Neural progenitor cell (in vitro differentiated cells): ENCODE results near the gene IRF8. TPM values are rescaled to one million over a fixed set of nuclear protein-coding genes. Genes with fewer than 3 reads are reported as not detected.
A peak's percentile ranks its signal among the peaks of the same experiment; 100 is the strongest.
"Not testable (repeated sequence)": the region's sequence is repeated elsewhere in the genome, so short reads cannot be mapped to it uniquely, and the experiment has no call there.

Experiments
- DNase-seq: peaks from one replicate; pipeline ENCODE4 v3.0.0-alpha.2; 2016; ENCODE audit warnings: low spot score
- H2AFZ ChIP-seq: fragments of 200-600 bp; sonication (generic); replicated peaks from 2 replicates; pipeline ENCODE4 v1.6.1; 2016; ENCODE audit warnings: antibody characterized with exemption
- H3F3A ChIP-seq: fragments of 200-600 bp; sonication (generic); 2 replicates; pipeline ENCODE4 v1.6.1; 2016; ENCODE audit warnings: antibody characterized with exemption, low read depth
- H3K27ac ChIP-seq: fragments of 200-600 bp; sonication (generic); 2 replicates; pipeline ENCODE4 v1.5.1; 2016; ENCODE audit warnings: mild to moderate bottlenecking
- H3K27me3 ChIP-seq: fragments of 200-600 bp; sonication (generic); 2 replicates; pipeline ENCODE4 v1.6.1; 2016; ENCODE audit warnings: mild to moderate bottlenecking, moderate library complexity
- H3K36me3 ChIP-seq: fragments of 200-600 bp; sonication (generic); 2 replicates; pipeline ENCODE4 v1.5.1; 2016
- H3K4me1 ChIP-seq: fragments of 200-600 bp; sonication (generic); 2 replicates; pipeline ENCODE4 v1.6.1; 2016; ENCODE audit warnings: mixed run types
- H3K4me2 ChIP-seq: fragments of 200-600 bp; sonication (generic); 2 replicates; pipeline ENCODE4 v1.6.1; 2016
- H3K4me3 ChIP-seq: fragments of 200-600 bp; sonication (generic); 2 replicates; pipeline ENCODE4 v1.5.1; 2016
- H3K79me2 ChIP-seq: fragments of 200-600 bp; sonication (generic); 2 replicates; pipeline ENCODE4 v1.6.1; 2016; ENCODE audit warnings: low read depth
- H3K9ac ChIP-seq: fragments of 200-600 bp; sonication (generic); 2 replicates; pipeline ENCODE4 v1.6.1; 2016
- H3K9me3 ChIP-seq: fragments of 200-600 bp; sonication (generic); 2 replicates; pipeline ENCODE4 v1.5.1; 2016; ENCODE audit warnings: low read depth
- H4K20me1 ChIP-seq: fragments of 200-600 bp; sonication (generic); 2 replicates; pipeline ENCODE4 v1.6.1; 2016; ENCODE audit warnings: low read depth
- H3K27ac Mint-ChIP-seq: 3 replicates; pipeline ENCODE4 v1.8.0; 2021; ENCODE audit warnings: mixed read lengths
- H3K27me3 Mint-ChIP-seq: 2 replicates; pipeline ENCODE4 v1.8.0; 2022; ENCODE audit warnings: low read depth, mild to moderate bottlenecking, inconsistent platforms, moderate library complexity, mixed read lengths; ENCODE audit not compliant: insufficient read depth
- H3K36me3 Mint-ChIP-seq: 3 replicates; pipeline ENCODE4 v1.8.0; 2021; ENCODE audit warnings: mixed read lengths
- H3K4me1 Mint-ChIP-seq: 3 replicates; pipeline ENCODE4 v1.8.0; 2021; ENCODE audit warnings: mixed read lengths
- H3K4me3 Mint-ChIP-seq: 3 replicates; pipeline ENCODE4 v1.8.0; 2021; ENCODE audit warnings: mild to moderate bottlenecking, moderate library complexity, mixed read lengths
- H3K9me3 Mint-ChIP-seq: 3 replicates; pipeline ENCODE4 v1.8.0; 2020; ENCODE audit warnings: mixed read lengths
- EZH2 ChIP-seq: fragments of 200-600 bp; sonication (generic); IDR thresholded peaks from 2 replicates; pipeline ENCODE4 v1.6.1; 2017; ENCODE audit warnings: antibody characterized with exemption, mild to moderate bottlenecking, moderate library complexity
- EZH2phosphoT487 ChIP-seq: fragments of 200-600 bp; sonication (generic); IDR thresholded peaks from 2 replicates; pipeline ENCODE4 v1.6.1; 2017; ENCODE audit warnings: antibody characterized with exemption
- total RNA-seq: library from RNA; depleted of rRNA; stranded (reverse); fragments of >200 nt; gene quantifications from 2 replicates; pipeline ENCODE4 v1.2.3, GENCODE V29; 2015; ENCODE audit warnings: low replicate concordance
- TF ChIP-seq, protein P1 (sequence below): fragments of 200-600 bp; sonication (generic); IDR thresholded peaks from 2 replicates; pipeline ENCODE4 v1.5.1; 2017; ENCODE audit warnings: antibody characterized with exemption, mild to moderate bottlenecking

IRF8 gene
- total RNA-seq, 1 donor from 2014 or later: 1.2 TPM

DNA sequence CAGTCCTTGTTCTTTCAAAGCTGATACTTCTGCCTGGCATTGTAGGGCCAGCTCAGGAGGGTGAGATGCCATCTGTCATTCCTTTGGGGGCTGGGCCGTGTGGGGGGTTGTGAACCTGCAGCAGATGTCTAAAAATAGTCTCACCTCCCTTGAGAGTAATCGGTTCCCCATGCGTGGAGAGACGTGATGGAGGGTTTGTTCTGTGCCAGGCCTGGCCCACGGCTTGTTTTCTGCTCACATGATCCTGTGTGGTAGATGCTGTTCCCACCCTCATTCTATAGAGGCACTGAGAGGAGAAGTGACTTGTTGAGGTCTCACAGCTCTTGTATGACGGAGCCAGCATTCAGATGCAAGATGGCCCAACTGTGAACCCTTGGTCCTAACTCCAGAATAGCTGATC lies 4.6 kb downstream of the IRF8 start:
- no peaks in the 10 kb centered on the region for H4K20me1 ChIP-seq
- H2AFZ ChIP-seq: no peak overlapping the region
- peaks cover 17% of the 10 kb centered on the region for H3K4me1 Mint-ChIP-seq
- no peak overlapping the region for H3K4me3 ChIP-seq
- peaks cover 28% of the 10 kb centered on the region for H3K9me3 Mint-ChIP-seq
- H3K27me3 Mint-ChIP-seq: peaks cover 57% of the 10 kb centered on the region
- DNase-seq: no peak
- no peak overlapping the region for H3K4me2 ChIP-seq
- H3K36me3 ChIP-seq: no peaks in the 10 kb centered on the region
- H3K4me3 Mint-ChIP-seq: no peak overlapping the region
- no peak overlapping the region for H3K27ac ChIP-seq
- H3K27ac Mint-ChIP-seq: no peak overlapping the region
- peaks cover 13% of the 10 kb centered on the region for H3F3A ChIP-seq
- H3K79me2 ChIP-seq: no peaks in the 10 kb centered on the region
- H3K27me3 ChIP-seq: peaks cover 47% of the 10 kb centered on the region
- peaks cover 15% of the 10 kb centered on the region for H3K4me1 ChIP-seq
- no peaks in the 10 kb centered on the region for H3K36me3 Mint-ChIP-seq
- H3K9me3 ChIP-seq: no peaks in the 10 kb centered on the region
- H3K9ac ChIP-seq: no peak overlapping the region
- TF ChIP-seq EZH2: no peak
- TF ChIP-seq, protein P1, sequence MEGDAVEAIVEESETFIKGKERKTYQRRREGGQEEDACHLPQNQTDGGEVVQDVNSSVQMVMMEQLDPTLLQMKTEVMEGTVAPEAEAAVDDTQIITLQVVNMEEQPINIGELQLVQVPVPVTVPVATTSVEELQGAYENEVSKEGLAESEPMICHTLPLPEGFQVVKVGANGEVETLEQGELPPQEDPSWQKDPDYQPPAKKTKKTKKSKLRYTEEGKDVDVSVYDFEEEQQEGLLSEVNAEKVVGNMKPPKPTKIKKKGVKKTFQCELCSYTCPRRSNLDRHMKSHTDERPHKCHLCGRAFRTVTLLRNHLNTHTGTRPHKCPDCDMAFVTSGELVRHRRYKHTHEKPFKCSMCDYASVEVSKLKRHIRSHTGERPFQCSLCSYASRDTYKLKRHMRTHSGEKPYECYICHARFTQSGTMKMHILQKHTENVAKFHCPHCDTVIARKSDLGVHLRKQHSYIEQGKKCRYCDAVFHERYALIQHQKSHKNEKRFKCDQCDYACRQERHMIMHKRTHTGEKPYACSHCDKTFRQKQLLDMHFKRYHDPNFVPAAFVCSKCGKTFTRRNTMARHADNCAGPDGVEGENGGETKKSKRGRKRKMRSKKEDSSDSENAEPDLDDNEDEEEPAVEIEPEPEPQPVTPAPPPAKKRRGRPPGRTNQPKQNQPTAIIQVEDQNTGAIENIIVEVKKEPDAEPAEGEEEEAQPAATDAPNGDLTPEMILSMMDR: no peak
- no peak for TF ChIP-seq EZH2phosphoT487

DNA sequence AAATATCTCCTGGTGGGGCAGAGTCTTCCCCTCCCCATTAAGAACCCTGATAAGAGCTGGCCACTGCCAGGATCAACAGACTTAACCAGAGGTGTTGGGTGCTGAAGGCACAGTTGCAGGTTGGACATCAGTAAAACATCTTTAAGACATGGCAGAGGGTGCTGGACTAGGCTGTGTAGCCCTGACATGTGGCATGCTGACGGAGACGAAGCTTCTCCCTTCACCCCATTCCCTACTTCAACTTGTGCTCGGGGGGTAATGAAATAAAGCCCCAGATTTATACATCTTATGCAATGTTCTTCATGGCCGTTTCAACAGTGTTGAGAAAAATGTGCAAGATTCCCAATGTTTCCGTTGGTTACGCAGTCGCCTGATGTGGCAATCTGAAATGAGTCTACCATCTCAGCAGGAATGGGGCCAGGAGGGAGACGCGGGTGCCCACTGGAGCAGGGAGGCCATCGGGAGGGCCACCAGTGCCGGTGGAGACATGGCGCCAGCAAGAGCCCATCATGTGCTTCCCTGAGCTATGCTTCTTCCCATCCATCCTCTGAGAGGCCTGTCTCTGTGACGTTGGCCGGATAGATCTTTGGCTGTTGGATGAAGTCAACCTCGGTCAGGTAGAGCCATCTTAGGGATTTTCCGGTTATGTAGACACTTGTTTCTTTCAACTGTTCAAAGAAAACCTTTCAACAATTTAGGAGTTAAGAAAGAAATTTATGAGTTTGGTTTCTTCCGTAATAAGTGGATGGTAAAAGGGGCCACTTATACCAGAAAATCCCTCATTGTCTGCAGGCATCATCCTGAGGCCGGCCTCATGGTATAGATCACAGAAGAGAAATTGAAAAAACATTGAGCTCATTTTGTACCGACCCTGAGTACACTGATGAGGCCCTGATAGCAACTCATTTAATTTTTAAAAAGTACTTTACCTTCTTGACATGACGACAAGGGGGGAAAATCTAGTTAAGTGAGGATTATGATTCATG lies 6.4 kb downstream of the IRF8 start:
- Mint-ChIP-seq H3K4me1 (peaks cover 13% of the 10 kb centered on the region), H3K27ac (no peak overlapping the region), H3K9me3 (peaks cover 32% of the 10 kb centered on the region), H3K36me3 (no peaks in the 10 kb centered on the region), H3K4me3 (peak overlapping the region; percentile 48), H3K27me3 (peaks cover 50% of the 10 kb centered on the region)
- no peak overlapping the region for H3K4me3 ChIP-seq
- no peak for DNase-seq
- H3K4me2 ChIP-seq: no peak overlapping the region
- no peaks in the 10 kb centered on the region for H3K79me2 ChIP-seq
- H3K9ac ChIP-seq: no peak overlapping the region
- H4K20me1 ChIP-seq: no peaks in the 10 kb centered on the region
- no peaks in the 10 kb centered on the region for H3K36me3 ChIP-seq
- no peak overlapping the region for H2AFZ ChIP-seq
- H3K4me1 ChIP-seq: peaks cover 15% of the 10 kb centered on the region
- H3F3A ChIP-seq: peaks cover 13% of the 10 kb centered on the region
- peaks cover 28% of the 10 kb centered on the region for H3K27me3 ChIP-seq
- H3K27ac ChIP-seq: no peak overlapping the region
- TF ChIP-seq EZH2 (no peak), EZH2phosphoT487 (no peak)
- TF ChIP-seq, protein P1: no peak
- H3K9me3 ChIP-seq: no peaks in the 10 kb centered on the region

DNA sequence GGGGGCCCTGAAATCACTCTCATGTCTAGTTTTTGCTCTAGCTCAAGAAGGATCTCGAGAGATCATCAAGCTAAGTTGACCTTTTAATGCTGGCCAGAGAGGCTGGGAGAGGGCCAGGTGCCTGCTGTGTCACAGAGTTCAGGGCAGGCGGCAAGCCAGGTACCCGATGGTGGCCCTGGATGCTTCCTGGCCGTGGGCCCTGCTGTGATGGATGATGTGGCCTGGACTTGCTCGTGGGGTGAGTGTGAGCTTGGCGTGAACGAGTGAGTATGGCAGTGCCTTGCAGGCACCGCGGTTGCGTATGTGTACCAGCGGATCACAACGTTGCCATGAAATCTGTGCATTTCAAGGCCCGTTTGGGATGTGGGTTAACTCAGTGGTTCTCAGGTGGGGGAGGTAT lies 7.4 kb downstream of the IRF8 start:
- no peak for DNase-seq
- Histone ChIP-seq H3K4me2 (no peak overlapping the region), H3K9ac (no peak overlapping the region), H3K27ac (no peak overlapping the region), H3K36me3 (no peaks in the 10 kb centered on the region), H4K20me1 (no peaks in the 10 kb centered on the region), H2AFZ (no peak overlapping the region), H3K4me3 (no peak overlapping the region), H3K27me3 (peaks cover 19% of the 10 kb centered on the region), H3K4me1 (peaks cover 15% of the 10 kb centered on the region), H3K9me3 (no peaks in the 10 kb centered on the region), H3F3A (peaks cover 13% of the 10 kb centered on the region), H3K79me2 (no peaks in the 10 kb centered on the region)
- H3K4me1 Mint-ChIP-seq: peaks cover 16% of the 10 kb centered on the region
- no peak overlapping the region for H3K27ac Mint-ChIP-seq
- no peaks in the 10 kb centered on the region for H3K36me3 Mint-ChIP-seq
- peaks cover 32% of the 10 kb centered on the region for H3K9me3 Mint-ChIP-seq
- peaks cover 41% of the 10 kb centered on the region for H3K27me3 Mint-ChIP-seq
- no peak for TF ChIP-seq EZH2phosphoT487
- TF ChIP-seq, protein P1: no peak
- no peak for TF ChIP-seq EZH2
- no peak overlapping the region for H3K4me3 Mint-ChIP-seq

DNA sequence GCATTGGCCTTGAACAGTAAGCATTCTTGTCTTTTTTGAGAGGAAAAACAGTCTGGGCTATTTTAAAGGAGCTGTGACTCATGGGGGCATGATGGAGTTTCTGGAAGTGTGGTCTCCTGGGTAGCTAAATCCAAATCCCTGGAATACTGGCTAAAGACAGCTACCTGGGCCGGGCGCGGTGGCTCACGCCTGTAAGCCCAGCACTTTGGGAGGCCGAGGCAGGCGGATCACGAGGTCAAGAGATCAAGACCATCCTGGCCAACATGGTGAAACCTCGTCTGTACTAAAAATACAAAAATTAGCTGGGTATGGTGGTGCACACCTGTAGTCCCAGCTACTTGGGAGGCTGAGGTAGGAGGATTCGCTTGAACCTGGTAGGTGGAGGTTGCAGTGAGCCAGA lies 8.3 kb downstream of the IRF8 start:
- H3K4me3 ChIP-seq, H3K27ac ChIP-seq, H3K36me3 ChIP-seq, H3K79me2 ChIP-seq, H4K20me1 ChIP-seq, H3K4me1 ChIP-seq, H2AFZ ChIP-seq, DNase-seq, H3K9me3 ChIP-seq, H3K4me2 ChIP-seq, H3K27ac Mint-ChIP-seq, H3K4me3 Mint-ChIP-seq, H3K36me3 Mint-ChIP-seq, H3K9ac ChIP-seq, H3F3A ChIP-seq: not testable (repeated sequence)
- Mint-ChIP-seq H3K9me3 (peaks cover 32% of the 10 kb centered on the region), H3K27me3 (peaks cover 38% of the 10 kb centered on the region), H3K4me1 (peaks cover 19% of the 10 kb centered on the region)
- peaks cover 10% of the 10 kb centered on the region for H3K27me3 ChIP-seq
